Measurements from ENCODE around the gene BTBD19.
"Not testable (repeated sequence)": the region's sequence is repeated elsewhere in the genome, so short reads cannot be mapped to it uniquely, and the experiment has no call there.

- not testable (repeated sequence) for TF ChIP-seq CTCF (conservative IDR thresholded peaks at IDR 0.05; ENCODE audit: low read depth, low read length); POLR2A (IDR thresholded peaks at IDR 0.05; ENCODE audit: low read depth, low read length); MAFK (IDR thresholded peaks at IDR 0.05; ENCODE audit: low read depth, low read length)
Observed at GRCh38 chr1:44824392-44824791, 16.1 kb downstream of the BTBD19 start.

Measured in IMR-90 (cell line).